Measurements from ENCODE around the gene PACRG.

DNA sequence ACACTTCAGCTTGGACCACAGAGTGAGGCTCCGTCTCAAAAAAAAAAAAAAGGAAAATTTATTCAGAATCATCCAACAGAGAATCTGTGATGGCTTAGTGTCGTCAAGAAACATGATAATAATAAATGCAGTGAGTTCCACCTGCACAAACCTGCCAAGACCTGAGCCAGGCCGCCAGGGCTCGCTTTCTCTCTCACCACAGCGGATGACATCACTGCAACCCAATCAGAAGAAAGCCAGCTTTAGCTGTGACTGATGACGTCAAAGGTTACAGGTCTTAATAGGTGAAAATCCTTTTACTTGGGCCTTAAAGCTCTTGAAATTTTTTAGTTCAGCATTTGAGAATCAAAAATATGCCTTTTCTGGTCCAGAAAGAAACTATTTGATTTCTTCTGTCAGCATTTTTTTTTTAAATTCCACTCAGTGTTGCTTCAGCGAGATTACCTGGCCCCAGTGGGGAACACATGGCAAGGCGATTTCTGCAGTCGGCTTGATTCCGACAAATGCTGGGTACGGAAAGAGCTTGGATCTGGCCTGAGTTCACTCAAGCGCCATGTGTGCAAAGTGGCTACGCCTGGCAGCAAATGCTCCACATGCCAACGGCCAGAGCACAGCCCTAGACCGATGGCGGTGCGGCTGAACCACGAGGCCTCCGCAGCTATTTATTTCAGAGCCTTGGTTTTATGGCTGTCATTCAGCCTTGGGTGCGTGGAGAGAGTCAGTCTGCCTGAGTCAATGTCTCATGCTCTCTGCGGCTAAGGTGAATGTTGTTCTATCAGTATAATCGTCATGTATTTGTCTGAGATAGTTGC is 581.1 kb downstream of the PACRG start:
- TF ChIP-seq YY1 (IDR thresholded peaks at IDR 0.05; ENCODE audit: insufficient read depth, insufficient read length) (no peak), SUZ12 (IDR thresholded peaks at IDR 0.05; ENCODE audit: extremely low read depth, insufficient read depth, insufficient read length) (no peak), ZNF274 (IDR thresholded peaks at IDR 0.05; ENCODE audit: low read depth, low read length) (no peak)

Data from NT2/D1 (cell line).